ENCODE measurements around the gene CHTOP. TPM values are rescaled to one million over a fixed set of nuclear protein-coding genes. Genes with fewer than 3 reads are reported as not detected.
A peak's percentile ranks its signal among the peaks of the same experiment; 100 is the strongest.

The CHTOP gene
- total RNA-seq, 3 donors from 2014 or later, result 37.1 to 112 (median 71.8) TPM

GRCh38 chr1:153655333-153655732 lies 21.5 kb downstream of the CHTOP start:
- Histone ChIP-seq H3K27me3 (no peaks in the 10 kb centered on the region), H3K4me3 (no peak overlapping the region), H3K27ac (no peak overlapping the region), H3K4me1 (peaks cover 0 to 4% of the 10 kb centered on the region in 2 donors), H3K36me3 (no peaks in the 10 kb centered on the region), H3K9me3 (no peaks in the 10 kb centered on the region)
- intact Hi-C loops (cut with DNase I; ENCODE audit: low total_unique reads), result no loop called here
- TF ChIP-seq POLR2A (IDR thresholded peaks at IDR 0.05) (no peak), POLR2AphosphoS5 (IDR thresholded peaks at IDR 0.05) (no peak), CTCF (IDR thresholded peaks at IDR 0.05) (no peak)
- DNase-seq (ENCODE audit: low spot score in 2 of 2), result no peak

GRCh38 chr1:153658400-153659174 lies 24.7 kb downstream of the CHTOP start, which contains the start of gene SNAPIN:
Gene SNAPIN, plus strand, starts transcription at chr1:153658703. Its CDS starts 41 bp downstream, at chr1:153658744.
- Histone ChIP-seq H3K4me1 (peaks cover 0 to 4% of the 10 kb centered on the region in 2 donors), H3K27ac (peak within 1 kb of the TSS; percentile 93 to 99), H3K36me3 (peaks cover 5% of the 10 kb centered on the region), H3K4me3 (peak within 1 kb of the TSS; percentile 67 to 88 (median 76)), H3K9me3 (no peaks in the 10 kb centered on the region), H3K27me3 (no peaks in the 10 kb centered on the region)
- TF ChIP-seq CTCF (IDR thresholded peaks at IDR 0.05), result peak in 1 of 3 donors; percentile 4
- peak; percentile 69 for TF ChIP-seq POLR2A (IDR thresholded peaks at IDR 0.05)
- TF ChIP-seq POLR2AphosphoS5 (IDR thresholded peaks at IDR 0.05), result peak; percentile 88 to 90 (median 89)
- peak; percentile 88 to 92 for DNase-seq (ENCODE audit: low spot score in 2 of 2)
- intact Hi-C loops (cut with DNase I; ENCODE audit: low total_unique reads), result no loop called here

- intact Hi-C loops (cut with DNase I; ENCODE audit: low total_unique reads), result no loop called here
- H3K9me3 ChIP-seq, result no peaks in the 10 kb centered on the region
- TF ChIP-seq POLR2A (IDR thresholded peaks at IDR 0.05), result no peak
- no peak for TF ChIP-seq POLR2AphosphoS5 (IDR thresholded peaks at IDR 0.05)
- TF ChIP-seq CTCF (IDR thresholded peaks at IDR 0.05), result no peak
- DNase-seq (ENCODE audit: low spot score in 2 of 2), result no peak
- peaks cover 0 to 4% of the 10 kb centered on the region in 2 donors for H3K4me1 ChIP-seq
- H3K27me3 ChIP-seq, result no peaks in the 10 kb centered on the region
- peaks cover 6% of the 10 kb centered on the region for H3K36me3 ChIP-seq
- peak overlapping the region; percentile 93 to 99 for H3K27ac ChIP-seq
- H3K4me3 ChIP-seq, result peak overlapping the region; percentile 67 to 88 (median 76)
Measured at GRCh38 chr1:153659175-153659534, 25.3 kb downstream of the CHTOP start.

GRCh38 chr1:153659656-153660055 lies 25.8 kb downstream of the CHTOP start:
- TF ChIP-seq POLR2A (IDR thresholded peaks at IDR 0.05), result no peak
- TF ChIP-seq POLR2AphosphoS5 (IDR thresholded peaks at IDR 0.05), result no peak
- TF ChIP-seq CTCF (IDR thresholded peaks at IDR 0.05), result no peak
- Histone ChIP-seq H3K27ac (peak overlapping the region; percentile 93 to 99), H3K4me1 (peaks cover 0 to 4% of the 10 kb centered on the region in 2 donors), H3K4me3 (peak overlapping the region in 2 of 3 donors; percentile 67 to 88), H3K36me3 (peaks cover 11% of the 10 kb centered on the region), H3K9me3 (no peaks in the 10 kb centered on the region), H3K27me3 (no peaks in the 10 kb centered on the region)
- no peak for DNase-seq (ENCODE audit: low spot score in 2 of 2)
- intact Hi-C loops (cut with DNase I; ENCODE audit: low total_unique reads), result no loop called here

GRCh38 chr1:153661111-153661708 lies 27.3 kb downstream of the CHTOP start:
- Histone ChIP-seq H3K9me3 (no peaks in the 10 kb centered on the region), H3K4me1 (peaks cover 0 to 4% of the 10 kb centered on the region in 2 donors), H3K36me3 (peaks cover 11% of the 10 kb centered on the region), H3K27ac (peak overlapping the region in 1 of 2 donors; percentile 10), H3K27me3 (no peaks in the 10 kb centered on the region), H3K4me3 (no peak overlapping the region)
- TF ChIP-seq CTCF (IDR thresholded peaks at IDR 0.05), result no peak
- TF ChIP-seq POLR2A (IDR thresholded peaks at IDR 0.05), result no peak
- no peak for TF ChIP-seq POLR2AphosphoS5 (IDR thresholded peaks at IDR 0.05)
- intact Hi-C loops (cut with DNase I; ENCODE audit: low total_unique reads), result no loop called here
- DNase-seq (ENCODE audit: low spot score in 2 of 2), result no peak

All from breast epithelium (tissue), 4 donors.